Upper lobe of left lung (tissue), 6 donors: ENCODE results near the gene CHL1. TPM values are rescaled to one million over a fixed set of nuclear protein-coding genes. Genes with fewer than 3 reads are reported as not detected.

Experiments
- ATAC-seq, 2 donors: fragments of 200-7000 bp; cut with Tn5 transposase; one replicate each; pipeline ENCODE4 v1.9.1; 2022; ENCODE audit warnings: mild to moderate bottlenecking in 2 of 2, moderate library complexity in 2 of 2; ENCODE audit not compliant: low FRiP score in 2 of 2
- DNase-seq, 2 donors: peaks; one replicate each; pipeline ENCODE4 v3.0.0-alpha.2; 2019 to 2020
- H3K27ac ChIP-seq, 4 donors: fragments of 200-600 bp; sonication (generic); one replicate each; pipeline ENCODE4 v1.5.1; 2016 to 2019
- H3K27me3 ChIP-seq, 4 donors: fragments of 200-600 bp; sonication (generic); one replicate each; pipeline ENCODE4 v1.5.1; 2017 to 2019
- H3K36me3 ChIP-seq, 4 donors: fragments of 200-600 bp; sonication (generic); one replicate each; pipeline ENCODE4 v1.5.1; 2016 to 2019
- H3K4me1 ChIP-seq, 4 donors: fragments of 200-600 bp; sonication (generic); one replicate each; pipeline ENCODE4 v1.5.1; 2018 to 2019
- H3K4me3 ChIP-seq, 4 donors: fragments of 200-600 bp; sonication (generic); one replicate each; pipeline ENCODE4 v1.5.1; 2017 to 2019; ENCODE audit warnings: mild to moderate bottlenecking in 2 of 4, moderate library complexity in 1 of 4
- H3K9me3 ChIP-seq, 4 donors: fragments of 200-600 bp; sonication (generic); one replicate each; pipeline ENCODE4 v1.5.1; 2018 to 2019
- EP300 ChIP-seq, 4 donors: sonication (generic); formaldehyde crosslinking; IDR thresholded peaks; one replicate each; pipeline ENCODE4 v1.5.1; 2017; ENCODE audit warnings: antibody characterized with exemption in 4 of 4, control low read depth in 2 of 4
- POLR2A ChIP-seq, 4 donors: fragments of 450-650 bp; IDR thresholded peaks; one replicate each; pipeline ENCODE4 v1.5.1; 2016 to 2017; ENCODE audit warnings: antibody characterized with exemption in 4 of 4, mild to moderate bottlenecking in 2 of 4
- POLR2AphosphoS5 ChIP-seq, 2 donors: sonication (generic); formaldehyde crosslinking; IDR thresholded peaks; one replicate each; pipeline ENCODE4 v1.5.1; 2017; ENCODE audit warnings: antibody characterized with exemption in 2 of 2
- WGBS, 2 donors: methylation state at CpG; one replicate each; pipeline ENCODE4 v1.1.5; 2017 to 2018; 5-methylcytosine and 5-hydroxymethylcytosine counted together
- total RNA-seq, 6 donors: library from RNA; depleted of rRNA in 4 of 6; stranded (reverse); fragments of >200 nt in 4 of 6; gene quantifications; one replicate each; pipeline versions ENCODE4 v1.1.0 to v1.2.1, GENCODE V29; 2016 to 2021
- TF ChIP-seq, protein P1 (sequence below), 6 experiments: fragments of 450-650 bp in 4 of 6; fragments of 200-600 bp in 2 of 6; sonication (generic) in 2 of 6; IDR thresholded peaks; one replicate each; pipeline ENCODE4 v1.5.1; 2016 to 2019; ENCODE audit warnings: antibody characterized with exemption in 6 of 6
- donor health status: DM: no; HTN: no; CAD: no; lungs with moderate emphysema.
- donor health status: DM: no; HTN: yes; CAD: no; lungs with severe emphysema.

CHL1 gene
- total RNA-seq, 6 donors from 2014 or later: 3.1 to 14.3 (median 4.9) TPM

DNA sequence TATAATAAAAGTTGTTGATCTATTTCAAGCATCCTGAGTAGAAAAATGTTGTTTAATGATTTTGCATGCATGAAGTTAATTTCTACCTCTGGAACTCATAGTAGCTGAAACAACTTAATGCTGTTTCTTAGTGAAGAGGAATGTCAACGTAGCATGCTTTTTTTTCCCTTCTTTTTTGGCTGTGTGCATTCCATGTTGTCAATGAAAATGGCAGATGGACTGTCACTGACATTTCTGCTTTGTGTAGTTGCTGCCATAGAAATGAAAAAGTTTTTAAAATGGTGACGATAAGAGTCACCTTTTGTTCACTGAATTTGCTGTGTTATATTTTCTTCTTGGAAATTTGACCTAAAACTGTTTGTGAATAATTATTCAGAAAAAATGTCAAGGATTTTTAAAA, 116.3 kb downstream of the CHL1 start:
- DNase-seq (no peak), ATAC-seq (no peak)
- H3K27me3 ChIP-seq: no peaks in the 10 kb centered on the region
- H3K4me1 ChIP-seq: no peaks in the 10 kb centered on the region
- no peaks in the 10 kb centered on the region for H3K36me3 ChIP-seq
- H3K27ac ChIP-seq: no peak overlapping the region
- no peaks in the 10 kb centered on the region for H3K9me3 ChIP-seq
- no peak overlapping the region for H3K4me3 ChIP-seq
- 55 to 58% methylated on average over 2 of the region's 2 CpGs for WGBS, 2 donors
- TF ChIP-seq, protein P1, sequence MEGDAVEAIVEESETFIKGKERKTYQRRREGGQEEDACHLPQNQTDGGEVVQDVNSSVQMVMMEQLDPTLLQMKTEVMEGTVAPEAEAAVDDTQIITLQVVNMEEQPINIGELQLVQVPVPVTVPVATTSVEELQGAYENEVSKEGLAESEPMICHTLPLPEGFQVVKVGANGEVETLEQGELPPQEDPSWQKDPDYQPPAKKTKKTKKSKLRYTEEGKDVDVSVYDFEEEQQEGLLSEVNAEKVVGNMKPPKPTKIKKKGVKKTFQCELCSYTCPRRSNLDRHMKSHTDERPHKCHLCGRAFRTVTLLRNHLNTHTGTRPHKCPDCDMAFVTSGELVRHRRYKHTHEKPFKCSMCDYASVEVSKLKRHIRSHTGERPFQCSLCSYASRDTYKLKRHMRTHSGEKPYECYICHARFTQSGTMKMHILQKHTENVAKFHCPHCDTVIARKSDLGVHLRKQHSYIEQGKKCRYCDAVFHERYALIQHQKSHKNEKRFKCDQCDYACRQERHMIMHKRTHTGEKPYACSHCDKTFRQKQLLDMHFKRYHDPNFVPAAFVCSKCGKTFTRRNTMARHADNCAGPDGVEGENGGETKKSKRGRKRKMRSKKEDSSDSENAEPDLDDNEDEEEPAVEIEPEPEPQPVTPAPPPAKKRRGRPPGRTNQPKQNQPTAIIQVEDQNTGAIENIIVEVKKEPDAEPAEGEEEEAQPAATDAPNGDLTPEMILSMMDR (IDR thresholded peaks at IDR 0.05): no peak
- TF ChIP-seq POLR2AphosphoS5 (IDR thresholded peaks at IDR 0.05) (no peak), EP300 (IDR thresholded peaks at IDR 0.05) (no peak), POLR2A (IDR thresholded peaks at IDR 0.05) (no peak)

DNA sequence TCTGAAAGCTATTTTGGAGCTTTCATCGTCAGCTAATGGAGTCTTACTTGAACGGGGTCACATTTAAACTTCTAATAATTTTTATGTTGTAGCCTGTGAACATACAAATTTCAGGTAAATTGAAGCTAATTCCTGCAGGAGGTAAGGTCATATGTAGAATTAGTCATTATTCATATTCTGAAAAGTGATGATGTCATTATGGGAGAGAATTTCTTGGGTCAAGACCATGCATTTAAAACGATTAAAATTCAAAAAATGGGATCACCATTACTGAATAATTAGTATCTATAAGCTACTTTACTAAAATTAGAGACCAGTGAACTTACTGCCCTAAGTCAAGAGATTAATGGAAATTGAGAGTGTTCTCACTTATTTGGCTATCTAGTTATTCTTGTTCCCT, 120.4 kb downstream of the CHL1 start:
- DNase-seq: no peak
- TF ChIP-seq POLR2AphosphoS5 (IDR thresholded peaks at IDR 0.05) (no peak), EP300 (IDR thresholded peaks at IDR 0.05) (no peak), POLR2A (IDR thresholded peaks at IDR 0.05) (no peak)
- TF ChIP-seq, protein P1 (IDR thresholded peaks at IDR 0.05): no peak
- Histone ChIP-seq H3K27ac (no peak overlapping the region), H3K4me3 (no peak overlapping the region), H3K36me3 (no peaks in the 10 kb centered on the region), H3K4me1 (no peaks in the 10 kb centered on the region), H3K9me3 (no peaks in the 10 kb centered on the region), H3K27me3 (no peaks in the 10 kb centered on the region)
- no peak for ATAC-seq
- WGBS, 2 donors: 84 to 87% methylated on average over 3 of the region's 3 CpGs

DNA sequence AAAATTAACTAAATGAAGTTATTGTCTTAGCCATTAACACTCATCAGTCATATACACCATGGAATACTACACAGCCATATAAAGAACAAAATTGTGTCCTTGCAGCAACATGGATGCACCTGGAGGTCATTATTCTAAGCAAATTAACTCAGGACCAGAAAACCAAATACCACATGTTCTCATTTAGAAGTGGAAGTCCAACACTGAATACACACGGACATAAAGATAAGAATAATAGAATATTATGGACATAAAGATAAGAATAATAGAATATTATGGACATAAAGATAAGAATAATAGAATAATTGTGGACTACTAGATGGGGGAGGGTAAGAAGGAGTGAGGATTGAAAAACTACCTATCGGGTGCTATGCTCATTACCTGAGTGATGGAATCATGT, 122.3 kb downstream of the CHL1 start:
- H3K27me3 ChIP-seq: no peaks in the 10 kb centered on the region
- no peak for ATAC-seq
- H3K4me1 ChIP-seq: no peaks in the 10 kb centered on the region
- 73 to 84% methylated on average over 2 of the region's 2 CpGs for WGBS, 2 donors
- DNase-seq: no peak
- H3K36me3 ChIP-seq: no peaks in the 10 kb centered on the region
- H3K27ac ChIP-seq: no peak overlapping the region
- TF ChIP-seq EP300 (IDR thresholded peaks at IDR 0.05): no peak
- no peak for TF ChIP-seq POLR2A (IDR thresholded peaks at IDR 0.05)
- TF ChIP-seq, protein P1 (IDR thresholded peaks at IDR 0.05): no peak
- TF ChIP-seq POLR2AphosphoS5 (IDR thresholded peaks at IDR 0.05): no peak
- no peaks in the 10 kb centered on the region for H3K9me3 ChIP-seq
- H3K4me3 ChIP-seq: no peak overlapping the region

DNA sequence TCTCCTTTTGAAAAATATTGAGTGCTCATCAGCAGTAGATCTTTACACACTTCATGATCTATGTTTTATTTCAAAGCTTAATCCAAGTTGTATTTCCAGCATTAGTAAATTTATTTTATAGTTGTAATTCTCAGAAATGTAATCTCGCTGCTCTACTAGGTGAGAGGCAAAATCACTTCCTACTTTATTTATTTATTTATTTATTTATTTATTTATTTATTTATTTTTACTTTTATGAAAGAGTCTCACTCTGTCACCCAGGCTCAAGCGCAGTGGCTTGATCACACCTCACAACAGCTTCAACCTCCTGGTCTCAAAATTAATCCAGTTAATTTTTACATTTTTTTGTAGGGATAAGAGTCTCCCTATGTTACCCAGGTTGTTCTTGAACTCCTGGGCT, 127.9 kb downstream of the CHL1 start:
- 88 to 97% methylated on average over 2 of the region's 2 CpGs for WGBS, 2 donors
- no peak overlapping the region for H3K4me3 ChIP-seq
- H3K4me1 ChIP-seq: no peaks in the 10 kb centered on the region
- TF ChIP-seq POLR2A (IDR thresholded peaks at IDR 0.05) (no peak), EP300 (IDR thresholded peaks at IDR 0.05) (no peak)
- TF ChIP-seq, protein P1 (IDR thresholded peaks at IDR 0.05): no peak
- no peak overlapping the region for H3K27ac ChIP-seq
- ATAC-seq: no peak
- DNase-seq: no peak
- no peaks in the 10 kb centered on the region for H3K36me3 ChIP-seq
- H3K27me3 ChIP-seq: no peaks in the 10 kb centered on the region
- no peaks in the 10 kb centered on the region for H3K9me3 ChIP-seq

DNA sequence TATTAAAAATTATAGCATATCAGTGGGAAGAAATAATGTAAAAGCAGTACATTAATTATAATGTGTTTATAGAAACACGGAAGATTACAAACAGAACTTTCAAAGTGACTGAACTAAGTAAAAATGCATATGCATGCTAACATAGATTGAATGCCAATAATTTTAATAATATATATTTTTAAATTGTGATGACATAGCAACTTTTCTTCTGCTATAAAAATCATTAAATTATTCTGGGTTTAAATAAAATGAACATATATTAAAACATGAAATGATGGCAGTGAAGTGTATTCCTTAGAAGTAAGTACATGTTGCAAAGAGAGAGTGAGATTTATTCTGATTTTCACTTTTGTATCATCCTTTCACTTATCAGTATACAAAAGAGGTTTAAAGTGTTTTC, 128.9 kb downstream of the CHL1 start:
- DNase-seq (no peak), ATAC-seq (no peak)
- Histone ChIP-seq H3K27me3 (no peaks in the 10 kb centered on the region), H3K27ac (no peak overlapping the region), H3K9me3 (no peaks in the 10 kb centered on the region), H3K4me3 (no peak overlapping the region), H3K36me3 (no peaks in the 10 kb centered on the region), H3K4me1 (no peaks in the 10 kb centered on the region)
- TF ChIP-seq EP300 (IDR thresholded peaks at IDR 0.05) (no peak), POLR2A (IDR thresholded peaks at IDR 0.05) (no peak), POLR2AphosphoS5 (IDR thresholded peaks at IDR 0.05) (no peak)
- TF ChIP-seq, protein P1 (IDR thresholded peaks at IDR 0.05): no peak
- WGBS, 2 donors: 82 to 84% methylated on average over 1 of the region's 1 CpG
